Panc1 (cell line): Measurements from ENCODE around the gene DAD1. TPM values are rescaled to one million over a fixed set of nuclear protein-coding genes. Genes with fewer than 3 reads are reported as not detected.

Experiments used
- ATAC-seq: fragments of 200-7000 bp; cut with Tn5 transposase; 2 replicates; pipeline ENCODE4 v1.9.1; 2020; ENCODE audit warnings: mild to moderate bottlenecking, moderate library complexity
- BruUV-seq: library from RNA; stranded (reverse); fragments of 400-500 nt; replicated peaks from 2 replicates; lab custom pipeline; 2021; lab: Mats Ljungman, UMichigan
- CTCF ChIA-PET: fragments of 300-600 bp; sonication (Branson Sonifier 250); formaldehyde crosslinking; loops from one replicate; lab custom pipeline; 2022; ENCODE audit warnings: antibody characterized with exemption; lab: Charles Lee
- POLR2A ChIA-PET: fragments of 300-600 bp; sonication (Branson Sonifier 250); formaldehyde crosslinking; loops from one replicate; lab custom pipeline; 2022; ENCODE audit warnings: antibody characterized with exemption; lab: Charles Lee
- DNase-seq: peaks from one replicate; pipeline ENCODE4 v3.0.0-alpha.2; 2010; ENCODE audit warnings: low read depth, low spot score
- H3K27ac ChIP-seq: 2 replicates; pipeline ENCODE4 v1.5.1; 2011; ENCODE audit warnings: mild to moderate bottlenecking, low read length, inconsistent platforms
- H3K27me3 ChIP-seq: fragments of 200-500 bp; sonication (Bioruptor generic); 2 replicates; pipeline ENCODE4 v1.6.0; 2014; ENCODE audit warnings: low read length, inconsistent platforms; ENCODE audit not compliant: control insufficient read depth, insufficient read depth
- H3K36me3 ChIP-seq: fragments of 200-500 bp; sonication (Bioruptor generic); 2 replicates; pipeline ENCODE4 v1.5.1; 2014; ENCODE audit warnings: inconsistent platforms, mild to moderate bottlenecking, low read length, moderate library complexity; ENCODE audit not compliant: control insufficient read depth, insufficient read depth
- H3K4me1 ChIP-seq: 2 replicates; pipeline ENCODE4 v1.5.1; 2011; ENCODE audit warnings: inconsistent platforms, mild to moderate bottlenecking, low read length, moderate library complexity; ENCODE audit not compliant: control insufficient read depth, insufficient read depth
- H3K4me3 ChIP-seq, 2 experiments: 2 replicates each; pipeline ENCODE4 v1.5.1; 2011 to 2012; ENCODE audit warnings: low read depth in 2 of 2, low read length in 2 of 2, mild to moderate bottlenecking in 2 of 2, inconsistent platforms in 1 of 2, moderate library complexity in 1 of 2
- H3K9me3 ChIP-seq: fragments of 200-500 bp; sonication (Bioruptor generic); 2 replicates; pipeline ENCODE4 v1.5.1; 2014; ENCODE audit warnings: low read depth, mild to moderate bottlenecking, inconsistent platforms, low read length, moderate library complexity; ENCODE audit not compliant: control insufficient read depth, insufficient read depth
- CTCF ChIP-seq: fragments of 450-650 bp; IDR thresholded peaks from 2 replicates; pipeline ENCODE4 v1.5.1; 2017; ENCODE audit warnings: mild to moderate bottlenecking
- POLR2AphosphoS5 ChIP-seq: IDR thresholded peaks from 2 replicates; pipeline ENCODE4 v1.6.1; 2012; ENCODE audit warnings: mild to moderate bottlenecking, low read depth, low read length, moderate library complexity
- REST ChIP-seq, 2 experiments: IDR thresholded peaks; 2 replicates each; pipeline ENCODE4 v1.6.1; 2011 to 2012; ENCODE audit warnings: low read depth in 2 of 2, control low read depth in 1 of 2, low read length in 1 of 2, mild to moderate bottlenecking in 1 of 2, moderate library complexity in 1 of 2; ENCODE audit not compliant: insufficient read depth in 1 of 2
- SIN3A ChIP-seq: IDR thresholded peaks from 2 replicates; pipeline ENCODE4 v1.6.1; 2012; ENCODE audit warnings: low read depth, mild to moderate bottlenecking, low read length, moderate library complexity, borderline replicate concordance; ENCODE audit not compliant: insufficient read depth
- TCF7L2 ChIP-seq: IDR thresholded peaks from 2 replicates; pipeline ENCODE4 v1.6.1; 2011; ENCODE audit warnings: mild to moderate bottlenecking, low read depth, low read length, inconsistent platforms
- in situ Hi-C: cut with HindIII; loops from 2 replicates; pipeline ENCODE4 v1.10.0; 2016; ENCODE audit warnings: low sequenced_read_pairs, low pct_unique_long_range_greater_than_20kb
- intact Hi-C: fragments of 100-400 bp; cut with micrococcal nuclease; formaldehyde crosslinking; loops from one replicate; pipeline ENCODE4 v1.10.0; 2022; ENCODE audit not compliant: unreplicated experiment
- total RNA-seq: library from RNA; stranded (reverse); gene quantifications from one replicate; pipeline ENCODE4 v1.2.1, GENCODE V29; 2021; ENCODE audit not compliant: unreplicated experiment

DAD1 gene
- total RNA-seq, 1 experiment from 2014 or later: 163 TPM

- H3K4me3 ChIP-seq: no peak overlapping the region
- TF ChIP-seq TCF7L2 (no peak), REST (IDR thresholded peaks at IDR 0.05; ENCODE audit: insufficient read depth in 1 of 2, low read depth in 2 of 2, low read length in 1 of 2) (no peak), POLR2AphosphoS5 (no peak), CTCF (no peak), SIN3A (no peak)
- H3K27me3 ChIP-seq: no peaks in the 10 kb centered on the region; the same call in 1 of the 2 replicates
- POLR2A ChIA-PET: no interaction called here
- ATAC-seq (no peak), DNase-seq (no peak)
- intact Hi-C loops (no loop called here), in situ Hi-C loops (no loop called here)
- no peaks in the 10 kb centered on the region for H3K4me1 ChIP-seq
- CTCF ChIA-PET: no interaction called here
- no peaks in the 10 kb centered on the region for H3K36me3 ChIP-seq
- H3K27ac ChIP-seq: no peak overlapping the region
- BruUV-seq: no TSS peak
- no peaks in the 10 kb centered on the region; the same call in 1 of the 2 replicates for H3K9me3 ChIP-seq
Measured at GRCh38 chr14:22630066-22630465, 41.0 kb upstream of the DAD1 start.

GRCh38 chr14:22629361-22629760 lies 40.3 kb upstream of the DAD1 start:
- Histone ChIP-seq H3K27me3 (no peaks in the 10 kb centered on the region; the same call in 1 of the 2 replicates), H3K27ac (no peak overlapping the region), H3K4me1 (no peaks in the 10 kb centered on the region), H3K4me3 (no peak overlapping the region), H3K36me3 (no peaks in the 10 kb centered on the region), H3K9me3 (no peaks in the 10 kb centered on the region; the same call in 1 of the 2 replicates)
- TF ChIP-seq CTCF (no peak), SIN3A (no peak), TCF7L2 (no peak), REST (IDR thresholded peaks at IDR 0.05; ENCODE audit: insufficient read depth in 1 of 2, low read depth in 2 of 2, low read length in 1 of 2) (no peak), POLR2AphosphoS5 (no peak)
- in situ Hi-C loops (no loop called here), intact Hi-C loops (no loop called here)
- ATAC-seq (no peak), DNase-seq (no peak)
- no TSS peak for BruUV-seq
- CTCF ChIA-PET: no interaction called here
- POLR2A ChIA-PET: no interaction called here
